GM21737 (cell line): Measurements from ENCODE around the gene NLRC3.
"Not testable (repeated sequence)": the region's sequence is repeated elsewhere in the genome, so short reads cannot be mapped to it uniquely, and the experiment has no call there.

Source experiments
- ATAC-seq: cut with Tn5 transposase; IDR thresholded peaks from one replicate; pipeline ENCODE4 v1.9.1; 2021; ENCODE audit warnings: mild to moderate bottlenecking, moderate library complexity; ENCODE audit not compliant: unreplicated experiment

The NLRC3 gene

GRCh38 chr16:3515897-3516296, 61.3 kb downstream of the NLRC3 start:
- ATAC-seq: no peak

GRCh38 chr16:3514621-3515020, 62.6 kb downstream of the NLRC3 start:
- ATAC-seq: no peak

- no peak for ATAC-seq
Measured at GRCh38 chr16:3513892-3514583, 63.2 kb downstream of the NLRC3 start.

GRCh38 chr16:3511286-3512180, 65.7 kb downstream of the NLRC3 start:
- ATAC-seq: no peak

DNA sequence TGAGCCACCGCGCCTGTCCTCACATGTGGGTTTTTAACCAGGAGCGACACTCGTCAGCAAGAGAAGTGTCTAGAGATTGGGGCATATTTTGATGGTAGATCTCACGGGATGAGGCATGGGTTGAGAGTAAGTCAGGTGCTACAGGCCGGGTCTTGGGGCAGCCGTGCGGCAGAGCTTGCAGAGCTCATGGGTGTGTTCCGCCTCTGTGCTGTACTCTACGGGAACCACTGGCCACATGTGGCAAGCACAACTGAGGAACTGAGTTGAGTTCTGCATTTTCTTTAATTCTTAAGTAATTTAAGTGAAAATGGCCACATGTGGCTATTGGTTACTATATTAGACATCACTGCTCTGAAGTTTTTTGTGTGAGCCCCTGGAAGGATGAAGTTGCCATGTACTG, 66.8 kb downstream of the NLRC3 start:
- ATAC-seq: no peak

GRCh38 chr16:3509470-3509928, 67.7 kb downstream of the NLRC3 start:
- ATAC-seq: no peak

- ATAC-seq: no peak
Measured at GRCh38 chr16:3508736-3509135, 68.5 kb downstream of the NLRC3 start.

- no peak for ATAC-seq
Measured at GRCh38 chr16:3503523-3503922, 73.7 kb downstream of the NLRC3 start.

GRCh38 chr16:3501783-3502400, 75.3 kb downstream of the NLRC3 start:
- no peak for ATAC-seq

DNA sequence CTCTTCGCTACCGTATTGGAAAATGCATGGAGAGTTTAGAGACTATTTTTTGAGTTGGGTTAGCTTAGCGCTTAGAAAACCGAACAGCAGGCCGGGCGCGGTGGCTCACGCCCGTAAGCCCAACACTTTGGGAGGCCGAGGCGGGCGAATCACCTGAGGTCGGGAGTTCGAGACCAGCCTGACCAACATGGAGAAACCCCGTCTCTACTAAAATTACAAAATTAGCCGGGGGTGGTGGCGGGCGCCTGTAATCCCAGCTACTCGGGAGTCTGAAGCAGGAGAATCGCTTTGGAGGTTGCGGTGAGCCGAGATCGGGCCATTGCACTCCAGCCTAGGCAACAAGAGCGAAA, 75.8 kb downstream of the NLRC3 start:
- not testable (repeated sequence) for ATAC-seq

GRCh38 chr16:3498988-3499387, 78.2 kb downstream of the NLRC3 start:
- ATAC-seq: no peak

DNA sequence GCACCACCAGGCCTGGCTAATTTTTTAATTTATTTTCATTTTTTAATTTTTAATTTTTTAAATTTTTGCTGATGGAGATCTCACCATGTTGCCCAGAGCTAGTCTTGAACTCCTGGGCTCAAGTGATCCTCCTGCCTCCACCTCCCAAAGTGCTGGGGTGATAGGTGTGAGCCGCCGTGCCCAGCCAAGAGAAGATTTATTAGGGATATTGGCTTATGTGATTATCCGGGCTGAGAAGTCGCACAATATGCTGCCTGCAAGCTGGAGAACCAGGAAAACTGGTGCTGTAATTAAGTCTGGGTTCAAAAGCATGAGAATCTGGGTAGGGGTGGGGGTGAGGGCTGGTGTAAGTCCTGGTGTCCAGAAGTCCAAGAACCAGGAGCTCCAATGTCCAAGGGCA, 79.4 kb downstream of the NLRC3 start:
- ATAC-seq: no peak

DNA sequence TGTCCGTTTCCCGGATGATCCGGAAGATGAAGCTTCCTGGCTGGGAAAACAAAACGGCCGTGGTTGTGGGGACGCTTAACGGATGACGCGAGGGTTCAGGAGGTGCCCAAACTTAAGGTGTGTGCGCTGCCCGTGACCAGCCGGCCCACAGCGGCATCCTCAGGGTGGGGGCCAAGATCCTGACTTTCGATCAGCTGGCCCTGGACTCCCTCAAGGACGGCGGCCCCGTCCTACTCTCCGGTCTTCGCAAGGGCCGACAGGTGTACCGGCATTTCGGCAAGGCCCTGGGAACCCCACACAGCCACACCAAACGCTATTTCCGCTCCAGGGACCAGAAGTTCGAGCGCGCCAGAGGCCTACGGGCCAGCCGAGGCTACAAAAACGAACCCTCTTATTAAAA, 80.8 kb downstream of the NLRC3 start:
- ATAC-seq: no peak

DNA sequence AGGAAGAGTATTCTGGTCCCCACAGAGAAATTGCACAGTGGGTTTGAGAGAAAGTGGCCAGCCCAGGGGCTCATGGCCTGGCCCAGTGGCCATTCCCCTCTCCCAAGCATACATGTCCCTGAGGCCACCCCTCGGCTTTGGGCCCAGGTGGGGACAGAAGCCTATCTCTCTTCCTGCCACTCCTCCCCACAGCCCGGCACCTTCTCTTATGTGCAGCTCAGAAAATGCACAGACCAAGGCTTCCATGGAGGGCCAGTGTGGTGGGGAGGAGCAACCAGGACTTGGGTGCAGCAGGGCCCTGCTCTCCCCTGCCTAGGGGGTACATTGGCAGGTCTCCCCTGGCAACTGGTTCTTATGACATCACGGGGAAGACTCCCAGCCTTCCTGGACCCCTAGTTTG, 82.0 kb downstream of the NLRC3 start, which contains the start of gene C16orf90:
Gene C16orf90, minus strand, starts transcription at position 314 of the 400 bp plus-strand sequence. Its CDS starts 68 bp downstream, at position 246.
- no peak for ATAC-seq

DNA sequence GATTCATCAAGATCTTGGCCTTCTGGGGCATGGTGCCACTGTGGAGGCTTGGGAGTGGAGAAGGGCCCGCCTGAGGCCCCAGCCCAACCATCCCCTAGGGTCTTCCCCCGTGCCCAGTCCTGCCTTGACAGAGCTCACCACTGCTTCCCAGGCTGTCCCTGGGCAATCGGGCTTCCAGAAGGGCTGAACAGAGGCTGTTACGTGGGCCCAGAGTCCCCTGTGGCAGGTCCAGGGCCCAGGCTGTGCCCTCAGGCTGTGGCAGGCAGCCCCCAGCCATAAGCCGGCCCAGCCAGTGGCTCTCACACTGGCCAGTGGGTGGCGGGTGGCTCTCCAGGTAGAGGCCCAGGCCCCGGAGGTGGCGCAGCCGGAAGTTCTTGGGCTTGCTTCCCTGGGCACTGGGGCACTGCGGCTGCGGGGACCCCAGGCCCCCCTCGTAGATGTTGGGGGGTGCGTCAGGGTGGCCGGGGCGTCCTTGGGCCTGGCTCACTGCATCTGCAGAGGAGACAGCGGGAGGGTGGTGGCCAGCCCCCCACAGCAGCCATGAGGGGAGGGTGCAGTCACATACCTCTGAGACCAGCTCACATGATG, 82.7 kb downstream of the NLRC3 start:
- ATAC-seq: no peak

DNA sequence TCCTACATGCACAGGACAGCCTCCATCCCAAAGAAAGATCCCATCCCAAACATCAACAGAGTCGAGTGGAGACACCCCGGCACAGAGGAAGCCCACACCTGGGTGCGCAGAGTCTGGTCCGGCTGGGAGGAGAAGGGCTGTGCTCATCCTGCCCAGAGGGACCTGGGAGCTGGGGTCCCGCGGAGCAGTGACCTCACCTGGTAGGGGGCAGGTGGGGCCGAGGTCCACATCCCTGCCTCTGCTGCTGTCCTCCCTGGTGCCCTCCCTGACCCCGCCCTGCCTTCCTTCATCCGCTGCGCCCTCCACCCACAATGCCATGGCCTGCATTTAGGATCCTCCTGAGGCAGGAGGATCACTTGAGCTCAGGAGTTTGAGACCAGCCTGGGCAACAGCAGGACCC, 84.8 kb downstream of the NLRC3 start:
- ATAC-seq: no peak

DNA sequence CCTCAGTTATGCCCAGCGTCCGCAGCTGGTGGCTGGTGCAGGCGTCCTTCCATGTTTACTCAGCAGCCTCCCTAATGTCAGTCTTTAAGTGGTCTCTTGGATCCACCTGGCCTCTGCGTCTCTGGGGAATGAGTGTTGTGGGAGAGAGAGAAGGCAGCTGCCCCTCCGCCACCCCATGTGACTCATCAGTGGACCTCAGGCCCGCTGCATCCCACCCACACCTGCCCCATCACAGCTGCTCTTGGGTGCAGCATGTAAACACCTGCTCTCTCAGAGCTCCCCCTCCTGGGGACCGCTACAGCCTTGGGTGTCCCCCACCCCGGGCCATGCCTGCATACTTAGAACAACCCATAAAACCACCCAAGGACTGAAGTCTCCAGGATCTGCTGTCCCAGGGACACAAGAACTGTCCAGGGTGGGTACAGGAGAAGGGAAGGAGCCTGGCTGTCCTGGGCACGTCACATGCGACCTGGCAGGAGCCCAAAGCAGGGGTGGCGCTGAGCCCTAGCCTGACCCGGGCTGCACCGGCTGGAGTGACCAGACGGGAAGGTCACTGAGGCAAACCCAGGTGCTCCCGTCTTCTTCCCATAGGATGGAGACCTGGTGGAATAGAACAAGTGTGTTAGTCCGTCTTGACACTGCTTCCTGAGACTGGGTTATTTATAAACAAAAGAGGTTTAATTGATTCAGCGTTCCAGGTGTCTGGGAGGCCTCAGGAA, 86.1 kb downstream of the NLRC3 start:
- no peak for ATAC-seq
